Fibroblast of lung (primary cell): ENCODE data around the gene TACC2. TPM values are rescaled to one million over a fixed set of nuclear protein-coding genes. Genes with fewer than 3 reads are reported as not detected.
"Not testable (repeated sequence)": the region's sequence is repeated elsewhere in the genome, so short reads cannot be mapped to it uniquely, and the experiment has no call there.

Experiments
- DNase-seq, 2 donors: peaks; one replicate each; pipeline versions ENCODE4 v3.0.0 to v3.0.0-alpha.2; 2010; ENCODE audit warnings: low read depth in 2 of 2
- H2AFZ ChIP-seq: 2 replicates; pipeline ENCODE4 v1.5.1; 2012; ENCODE audit warnings: low read length, control low read depth, inconsistent platforms
- H3K27ac ChIP-seq: 2 replicates; pipeline ENCODE4 v1.5.1; 2011; ENCODE audit warnings: low read length, control low read depth; ENCODE audit not compliant: insufficient read depth
- H3K27me3 ChIP-seq: 2 replicates; pipeline ENCODE4 v1.5.1; 2011; ENCODE audit warnings: mild to moderate bottlenecking, low read length; ENCODE audit not compliant: control insufficient read depth, insufficient read depth
- H3K36me3 ChIP-seq: 2 replicates; pipeline ENCODE4 v1.5.1; 2011; ENCODE audit warnings: low read length; ENCODE audit not compliant: control insufficient read depth, insufficient read depth
- H3K4me1 ChIP-seq: 2 replicates; pipeline ENCODE4 v1.5.1; 2011; ENCODE audit warnings: low read length; ENCODE audit not compliant: control insufficient read depth, insufficient read depth; ENCODE audit errors: extremely low read depth
- H3K4me2 ChIP-seq: 2 replicates; pipeline ENCODE4 v1.5.1; 2011; ENCODE audit warnings: low read length, control low read depth; ENCODE audit not compliant: insufficient read depth; ENCODE audit errors: extremely low read depth
- H3K4me3 ChIP-seq, 4 experiments: fragments of 200-600 bp in 1 of 4; sonication (generic) in 1 of 4; replicated peaks in 1 of 4; 2 replicates each; pipeline ENCODE4 v1.5.1; 2011 to 2016; ENCODE audit warnings: low read length in 4 of 4, low read depth in 3 of 4, mild to moderate bottlenecking in 3 of 4, control low read depth in 2 of 4, inconsistent platforms in 1 of 4, mixed read lengths in 1 of 4; ENCODE audit not compliant: insufficient read depth in 1 of 4; ENCODE audit errors: control extremely low read depth in 1 of 4
- H3K79me2 ChIP-seq: 2 replicates; pipeline ENCODE4 v1.5.1; 2012; ENCODE audit warnings: mild to moderate bottlenecking, low read length, inconsistent platforms; ENCODE audit not compliant: control insufficient read depth, insufficient read depth
- H3K9ac ChIP-seq: 2 replicates; pipeline ENCODE4 v1.5.1; 2011; ENCODE audit warnings: mild to moderate bottlenecking, low read length, control low read depth; ENCODE audit not compliant: insufficient read depth
- H3K9me3 ChIP-seq: 2 replicates; pipeline ENCODE4 v1.5.1; 2012; ENCODE audit warnings: low read depth, low read length; ENCODE audit not compliant: control insufficient read depth, insufficient read depth
- H4K20me1 ChIP-seq: 2 replicates; pipeline ENCODE4 v1.5.1; 2011; ENCODE audit warnings: low read length; ENCODE audit not compliant: control insufficient read depth, insufficient read depth; ENCODE audit errors: extremely low read depth
- EZH2 ChIP-seq: IDR thresholded peaks from 2 replicates; pipeline ENCODE4 v1.5.1; 2012; ENCODE audit warnings: low read length, control low read depth, mild to moderate bottlenecking; ENCODE audit errors: missing control alignments
- polyA plus RNA-seq, 2 donors: library from polyadenylated mRNA; depleted of rRNA in 1 of 2; stranded (reverse) in 1 of 2; unstranded in 1 of 2; fragments of >200 nt; gene quantifications; 2 replicates each; pipeline ENCODE4 v1.2.1, GENCODE V29; 2011 to 2012; ENCODE audit warnings: missing spikeins in 1 of 2
- total RNA-seq: library from RNA; depleted of rRNA; stranded (reverse); fragments of >200 nt; gene quantifications from 2 replicates; pipeline ENCODE4 v1.2.1, GENCODE V29; 2014
- TF ChIP-seq, protein P1 (sequence below), 2 donors: IDR thresholded peaks in 1 of 2; conservative IDR thresholded peaks in 1 of 2; 1 replicate in 1 of 2; 2 replicates in 1 of 2; pipeline ENCODE4 v1.5.1; 2011 to 2012; ENCODE audit warnings: low read length in 2 of 2, control low read depth in 1 of 2, inconsistent platforms in 1 of 2, low read depth in 1 of 2, mild to moderate bottlenecking in 1 of 2

TACC2 gene
- total and polyA plus RNA-seq, 2 donors (not counting 1 experiment from before 2014, with no cell fraction given): 7.6 to 13.0 TPM

- no peak overlapping the region for H2AFZ ChIP-seq
- H3K27me3 ChIP-seq: no peaks in the 10 kb centered on the region
Observed at GRCh38 chr10:121959671-121960070, 29.3 kb upstream of the TACC2 start.

DNA sequence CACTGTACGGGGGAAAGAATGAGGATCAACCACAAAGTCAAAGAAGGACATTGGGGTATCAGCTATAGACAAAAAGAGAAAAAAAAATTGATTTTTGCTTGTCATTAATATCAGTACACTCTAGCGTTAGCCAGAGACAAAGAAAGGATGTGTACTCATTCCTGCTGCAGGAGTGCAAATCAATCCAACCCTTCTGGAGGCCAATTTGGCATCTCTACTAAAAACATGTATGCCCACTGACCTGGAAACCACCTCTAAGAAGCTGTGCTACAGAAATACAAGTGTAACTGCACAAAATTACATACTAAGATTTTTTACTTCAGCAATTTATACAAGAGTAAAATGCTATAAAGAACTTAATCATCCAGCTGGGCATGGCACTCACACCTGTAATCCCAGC is 27.5 kb upstream of the TACC2 start:
- TF ChIP-seq, protein P1, sequence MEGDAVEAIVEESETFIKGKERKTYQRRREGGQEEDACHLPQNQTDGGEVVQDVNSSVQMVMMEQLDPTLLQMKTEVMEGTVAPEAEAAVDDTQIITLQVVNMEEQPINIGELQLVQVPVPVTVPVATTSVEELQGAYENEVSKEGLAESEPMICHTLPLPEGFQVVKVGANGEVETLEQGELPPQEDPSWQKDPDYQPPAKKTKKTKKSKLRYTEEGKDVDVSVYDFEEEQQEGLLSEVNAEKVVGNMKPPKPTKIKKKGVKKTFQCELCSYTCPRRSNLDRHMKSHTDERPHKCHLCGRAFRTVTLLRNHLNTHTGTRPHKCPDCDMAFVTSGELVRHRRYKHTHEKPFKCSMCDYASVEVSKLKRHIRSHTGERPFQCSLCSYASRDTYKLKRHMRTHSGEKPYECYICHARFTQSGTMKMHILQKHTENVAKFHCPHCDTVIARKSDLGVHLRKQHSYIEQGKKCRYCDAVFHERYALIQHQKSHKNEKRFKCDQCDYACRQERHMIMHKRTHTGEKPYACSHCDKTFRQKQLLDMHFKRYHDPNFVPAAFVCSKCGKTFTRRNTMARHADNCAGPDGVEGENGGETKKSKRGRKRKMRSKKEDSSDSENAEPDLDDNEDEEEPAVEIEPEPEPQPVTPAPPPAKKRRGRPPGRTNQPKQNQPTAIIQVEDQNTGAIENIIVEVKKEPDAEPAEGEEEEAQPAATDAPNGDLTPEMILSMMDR (conservative IDR thresholded peaks at IDR 0.05 in 1 of 2, IDR thresholded peaks at IDR 0.05 in 1 of 2; ENCODE audit: low read depth in 1 of 2, low read length in 2 of 2): no peak
- TF ChIP-seq EZH2: no peak
- Histone ChIP-seq H3K27ac (no peak overlapping the region), H4K20me1 (no peaks in the 10 kb centered on the region), H3K36me3 (no peaks in the 10 kb centered on the region), H3K9ac (no peak overlapping the region), H3K4me3 (no peak overlapping the region), H3K4me1 (peaks cover 2% of the 10 kb centered on the region), H3K27me3 (no peaks in the 10 kb centered on the region), H3K9me3 (no peaks in the 10 kb centered on the region), H3K79me2 (no peaks in the 10 kb centered on the region), H3K4me2 (no peak overlapping the region), H2AFZ (no peak overlapping the region)
- DNase-seq: no peak

More at GRCh38 chr10:121959671-121960070, 29.3 kb upstream of the TACC2 start:
- peaks cover 3% of the 10 kb centered on the region for H3K4me1 ChIP-seq
- DNase-seq: no peak
- no peaks in the 10 kb centered on the region for H3K36me3 ChIP-seq
- H3K4me2 ChIP-seq: no peak overlapping the region
- H3K79me2 ChIP-seq: no peaks in the 10 kb centered on the region
- no peak overlapping the region for H3K4me3 ChIP-seq
- TF ChIP-seq, protein P1 (conservative IDR thresholded peaks at IDR 0.05 in 1 of 2, IDR thresholded peaks at IDR 0.05 in 1 of 2; ENCODE audit: low read depth in 1 of 2, low read length in 2 of 2): no peak
- TF ChIP-seq EZH2: no peak
- H3K27ac ChIP-seq: no peak overlapping the region
- no peaks in the 10 kb centered on the region for H4K20me1 ChIP-seq
- H3K9me3 ChIP-seq: no peaks in the 10 kb centered on the region
- no peak overlapping the region for H3K9ac ChIP-seq

GRCh38 chr10:121965996-121966395 is 23.0 kb upstream of the TACC2 start:
- Histone ChIP-seq H3K79me2 (no peaks in the 10 kb centered on the region), H3K4me2 (no peak overlapping the region), H3K4me1 (no peaks in the 10 kb centered on the region), H3K27me3 (no peaks in the 10 kb centered on the region), H3K36me3 (peaks cover 2% of the 10 kb centered on the region), H3K9me3 (no peaks in the 10 kb centered on the region), H3K4me3 (no peak overlapping the region), H4K20me1 (no peaks in the 10 kb centered on the region), H2AFZ (no peak overlapping the region), H3K9ac (no peak overlapping the region), H3K27ac (no peak overlapping the region)
- peak in 1 of 2 donors; percentile 14 for DNase-seq
- TF ChIP-seq EZH2: no peak
- TF ChIP-seq, protein P1 (conservative IDR thresholded peaks at IDR 0.05 in 1 of 2, IDR thresholded peaks at IDR 0.05 in 1 of 2; ENCODE audit: low read depth in 1 of 2, low read length in 2 of 2): no peak

DNA sequence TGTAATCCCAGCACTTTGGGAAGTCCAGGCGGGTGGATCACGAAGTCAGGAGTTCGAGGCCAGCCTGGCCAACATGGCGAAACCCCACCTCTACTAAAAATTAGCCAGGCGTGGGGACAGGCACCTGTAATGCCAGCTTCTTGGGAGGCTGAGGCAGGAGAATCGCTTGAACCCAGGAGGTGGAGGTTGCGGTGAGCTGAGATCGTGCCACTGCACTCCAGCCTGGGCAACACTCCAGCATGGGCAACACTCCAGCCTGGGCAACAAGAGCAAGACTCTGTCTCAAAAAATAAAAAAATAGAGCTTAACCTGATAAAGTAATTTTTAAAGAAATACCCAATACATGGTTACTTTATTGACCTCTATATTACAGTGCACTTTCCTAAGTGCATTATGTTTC is 19.9 kb upstream of the TACC2 start:
- not testable (repeated sequence) for H3K27ac ChIP-seq, H3K9me3 ChIP-seq, H3K4me2 ChIP-seq, DNase-seq, H3K4me1 ChIP-seq, H3K9ac ChIP-seq, H3K36me3 ChIP-seq, H3K27me3 ChIP-seq, H4K20me1 ChIP-seq, H2AFZ ChIP-seq, H3K4me3 ChIP-seq
- H3K79me2 ChIP-seq: peaks cover 11% of the 10 kb centered on the region
